ENCODE results near the gene PHF2.

The PHF2 gene

DNA sequence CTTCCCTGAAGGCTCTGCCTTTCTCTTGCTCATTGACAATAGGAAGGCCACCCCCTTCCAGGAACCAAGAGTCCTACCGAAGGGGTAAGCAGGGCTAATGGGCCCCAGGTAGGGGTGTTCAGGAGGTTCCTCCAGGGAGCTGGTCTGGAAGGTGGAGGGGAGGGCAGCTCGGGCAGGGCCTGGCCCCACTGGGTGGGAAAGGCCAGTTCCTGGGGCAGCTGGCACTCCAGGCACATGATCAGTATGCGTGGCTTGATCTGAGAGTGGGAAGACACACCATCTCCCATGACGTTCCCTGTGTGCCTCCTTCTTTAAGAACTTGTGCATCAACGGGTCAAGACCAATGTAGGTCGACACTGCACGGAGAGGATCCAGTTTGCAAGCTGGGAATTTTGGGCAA, 149.8 kb downstream of the PHF2 start:
- no peaks in the 10 kb centered on the region for H3K4me1 ChIP-seq
- H3K79me2 ChIP-seq = no peaks in the 10 kb centered on the region
- H3K9me3 ChIP-seq (ENCODE audit: control insufficient read depth, low read length) = no peaks in the 10 kb centered on the region
- TF ChIP-seq, protein P1, sequence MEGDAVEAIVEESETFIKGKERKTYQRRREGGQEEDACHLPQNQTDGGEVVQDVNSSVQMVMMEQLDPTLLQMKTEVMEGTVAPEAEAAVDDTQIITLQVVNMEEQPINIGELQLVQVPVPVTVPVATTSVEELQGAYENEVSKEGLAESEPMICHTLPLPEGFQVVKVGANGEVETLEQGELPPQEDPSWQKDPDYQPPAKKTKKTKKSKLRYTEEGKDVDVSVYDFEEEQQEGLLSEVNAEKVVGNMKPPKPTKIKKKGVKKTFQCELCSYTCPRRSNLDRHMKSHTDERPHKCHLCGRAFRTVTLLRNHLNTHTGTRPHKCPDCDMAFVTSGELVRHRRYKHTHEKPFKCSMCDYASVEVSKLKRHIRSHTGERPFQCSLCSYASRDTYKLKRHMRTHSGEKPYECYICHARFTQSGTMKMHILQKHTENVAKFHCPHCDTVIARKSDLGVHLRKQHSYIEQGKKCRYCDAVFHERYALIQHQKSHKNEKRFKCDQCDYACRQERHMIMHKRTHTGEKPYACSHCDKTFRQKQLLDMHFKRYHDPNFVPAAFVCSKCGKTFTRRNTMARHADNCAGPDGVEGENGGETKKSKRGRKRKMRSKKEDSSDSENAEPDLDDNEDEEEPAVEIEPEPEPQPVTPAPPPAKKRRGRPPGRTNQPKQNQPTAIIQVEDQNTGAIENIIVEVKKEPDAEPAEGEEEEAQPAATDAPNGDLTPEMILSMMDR (IDR thresholded peaks at IDR 0.05) = no peak
- H3K4me2 ChIP-seq (ENCODE audit: low read length) = no peak overlapping the region
- no peaks in the 10 kb centered on the region for H3K27me3 ChIP-seq (ENCODE audit: control insufficient read depth, insufficient read depth, low read length)
- H3K9ac ChIP-seq = no peak overlapping the region
- H3K27ac ChIP-seq = no peak overlapping the region
- H3K36me3 ChIP-seq (ENCODE audit: control insufficient read depth, insufficient read depth, low read length) = no peaks in the 10 kb centered on the region
- no peak overlapping the region for H3K4me3 ChIP-seq (ENCODE audit: low read depth, low read length)
- H2AFZ ChIP-seq = no peak overlapping the region
